Breast epithelium (tissue), 4 donors: ENCODE data around the gene CIROP. TPM values are rescaled to one million over a fixed set of nuclear protein-coding genes. Genes with fewer than 3 reads are reported as not detected.

Source experiments
- DNase-seq, 2 donors: peaks; one replicate each; pipeline ENCODE4 v3.0.0-alpha.2; 2019; ENCODE audit warnings: low spot score in 2 of 2
- H3K27ac ChIP-seq, 2 donors: fragments of 200-600 bp; sonication (generic) in 1 of 2; one replicate each; pipeline ENCODE4 v1.5.1; 2016 to 2019; ENCODE audit warnings: mild to moderate bottlenecking in 1 of 2
- H3K27me3 ChIP-seq, 2 donors: fragments of 200-600 bp; sonication (generic) in 1 of 2; one replicate each; pipeline versions ENCODE4 v1.5.1 to v1.6.0; 2017 to 2019; ENCODE audit warnings: control low read depth in 1 of 2, mild to moderate bottlenecking in 1 of 2
- H3K36me3 ChIP-seq: fragments of 200-600 bp; one replicate; pipeline ENCODE4 v1.5.1; 2019
- H3K4me1 ChIP-seq, 2 donors: fragments of 200-600 bp; sonication (generic); one replicate each; pipeline ENCODE4 v1.5.1; 2016 to 2019; ENCODE audit warnings: control low read depth in 1 of 2
- H3K4me3 ChIP-seq, 3 donors: fragments of 200-600 bp; sonication (generic); 1 replicate in 2 of 3; 2 replicates in 1 of 3; pipeline ENCODE4 v1.5.1; 2016 to 2019; ENCODE audit warnings: mild to moderate bottlenecking in 3 of 3, moderate library complexity in 2 of 3
- H3K9me3 ChIP-seq, 2 donors: fragments of 200-600 bp; sonication (generic) in 1 of 2; one replicate each; pipeline ENCODE4 v1.5.1; 2016 to 2019; ENCODE audit warnings: control low read depth in 1 of 2
- CTCF ChIP-seq, 3 donors: fragments of 450-650 bp; IDR thresholded peaks; one replicate each; pipeline ENCODE4 v1.5.1; 2016 to 2017; ENCODE audit warnings: antibody characterized with exemption in 3 of 3, mild to moderate bottlenecking in 3 of 3, moderate library complexity in 3 of 3
- POLR2A ChIP-seq: fragments of 450-650 bp; IDR thresholded peaks from one replicate; pipeline ENCODE4 v1.6.1; 2016; ENCODE audit warnings: antibody characterized with exemption, mild to moderate bottlenecking, moderate library complexity
- POLR2AphosphoS5 ChIP-seq, 3 donors: sonication (generic); formaldehyde crosslinking; IDR thresholded peaks; one replicate each; pipeline ENCODE4 v1.6.1; 2017; ENCODE audit warnings: antibody characterized with exemption in 3 of 3
- intact Hi-C: fragments of 100-400 bp; cut with DNase I; formaldehyde crosslinking; loops from one replicate; pipeline ENCODE4 v1.15.1; 2023; ENCODE audit warnings: low total_unique reads
- total RNA-seq, 3 donors: library from RNA; depleted of rRNA; stranded (reverse); fragments of >200 nt; gene quantifications; one replicate each; pipeline ENCODE4 v1.1.0, GENCODE V29; 2016

CIROP gene
- total RNA-seq, 3 donors from 2014 or later: not detected

- DNase-seq: no peak
- intact Hi-C loops: no loop called here
- Histone ChIP-seq H3K36me3 (no peaks in the 10 kb centered on the region), H3K27ac (peak overlapping the region; percentile 65 to 84), H3K27me3 (no peaks in the 10 kb centered on the region), H3K4me1 (no peaks in the 10 kb centered on the region), H3K4me3 (no peak overlapping the region), H3K9me3 (no peaks in the 10 kb centered on the region)
- TF ChIP-seq CTCF (IDR thresholded peaks at IDR 0.05) (no peak), POLR2AphosphoS5 (IDR thresholded peaks at IDR 0.05) (peak in 2 of 3 donors; percentile 67 to 89)
Measured at GRCh38 chr14:23078692-23079116, 26.1 kb downstream of the CIROP start.

- no peak for DNase-seq
- intact Hi-C loops: no loop called here
- no peaks in the 10 kb centered on the region for H3K36me3 ChIP-seq
Measured at GRCh38 chr14:23077962-23078361, 26.8 kb downstream of the CIROP start.

GRCh38 chr14:23076785-23077408, 27.9 kb downstream of the CIROP start:
- Histone ChIP-seq H3K4me1 (peaks cover 3 to 7% of the 10 kb centered on the region in 2 donors), H3K27ac (peak overlapping the region in 1 of 2 donors; percentile 50)
- intact Hi-C loops: no loop called here

More at GRCh38 chr14:23077962-23078361, 26.8 kb downstream of the CIROP start:
- H3K27ac ChIP-seq: peak overlapping the region; percentile 65 to 84
- no peak for TF ChIP-seq POLR2AphosphoS5 (IDR thresholded peaks at IDR 0.05)
- no peak for TF ChIP-seq POLR2A
- TF ChIP-seq CTCF (IDR thresholded peaks at IDR 0.05): no peak
- H3K9me3 ChIP-seq: no peaks in the 10 kb centered on the region
- H3K27me3 ChIP-seq: no peaks in the 10 kb centered on the region
- H3K4me3 ChIP-seq: no peak overlapping the region
- no peaks in the 10 kb centered on the region for H3K4me1 ChIP-seq

GRCh38 chr14:23074906-23075305, 29.9 kb downstream of the CIROP start:
- no peaks in the 10 kb centered on the region for H3K36me3 ChIP-seq
- peaks cover 7 to 13% of the 10 kb centered on the region in 2 donors for H3K4me1 ChIP-seq
- no peak for DNase-seq
- H3K27me3 ChIP-seq: no peaks in the 10 kb centered on the region
- no peak overlapping the region for H3K27ac ChIP-seq
- H3K4me3 ChIP-seq: no peak overlapping the region
- H3K9me3 ChIP-seq: no peaks in the 10 kb centered on the region
- no peak for TF ChIP-seq POLR2A
- TF ChIP-seq CTCF (IDR thresholded peaks at IDR 0.05): no peak
- TF ChIP-seq POLR2AphosphoS5 (IDR thresholded peaks at IDR 0.05): no peak
- intact Hi-C loops: no loop called here

More at GRCh38 chr14:23076785-23077408, 27.9 kb downstream of the CIROP start:
- DNase-seq: no peak
- Histone ChIP-seq H3K36me3 (no peaks in the 10 kb centered on the region), H3K4me3 (no peak overlapping the region), H3K27me3 (no peaks in the 10 kb centered on the region), H3K9me3 (no peaks in the 10 kb centered on the region)
- TF ChIP-seq CTCF (IDR thresholded peaks at IDR 0.05): peak in 1 of 3 donors; percentile 58
- no peak for TF ChIP-seq POLR2AphosphoS5 (IDR thresholded peaks at IDR 0.05)

GRCh38 chr14:23071921-23072539, 32.8 kb downstream of the CIROP start:
- peak overlapping the region; percentile 56 to 77 (median 57) for H3K4me3 ChIP-seq
- intact Hi-C loops: no loop called here
- no peaks in the 10 kb centered on the region for H3K27me3 ChIP-seq
- no peaks in the 10 kb centered on the region for H3K36me3 ChIP-seq
- DNase-seq: no peak
- H3K27ac ChIP-seq: peak overlapping the region; percentile 84 to 93
- no peaks in the 10 kb centered on the region for H3K9me3 ChIP-seq
- no peak for TF ChIP-seq POLR2A
- TF ChIP-seq POLR2AphosphoS5 (IDR thresholded peaks at IDR 0.05): no peak
- TF ChIP-seq CTCF (IDR thresholded peaks at IDR 0.05): no peak
- H3K4me1 ChIP-seq: peaks cover 7 to 13% of the 10 kb centered on the region in 2 donors
